Left forelimb (tissue), 1 donor: ENCODE measurements around the gene C4BPB.

ENCODE experiments used
- DNase-seq: peaks from one replicate; pipeline ENCODE4 v3.0.0-alpha.2; 2018; ENCODE audit warnings: low spot score

The C4BPB gene

GRCh38 chr1:207084701-207085180 is 3.9 kb upstream of the C4BPB start:
- DNase-seq: no peak

- no peak for DNase-seq
These were observed 2.8 kb upstream of the C4BPB start for GRCh38 chr1:207085887-207086286.

GRCh38 chr1:207088161-207088560 is 499 bp upstream of the C4BPB start:
- no peak for DNase-seq

- no peak for DNase-seq
These were observed 1.1 kb downstream of the C4BPB start for GRCh38 chr1:207089627-207090355.

GRCh38 chr1:207091200-207091908 is 2.7 kb downstream of the C4BPB start:
- DNase-seq: no peak

- no peak for DNase-seq
These were observed 5.3 kb downstream of the C4BPB start for GRCh38 chr1:207093944-207094343.

- no peak for DNase-seq
These were observed 9.2 kb downstream of the C4BPB start for GRCh38 chr1:207097871-207098324.

GRCh38 chr1:207101720-207102119 is 13.1 kb downstream of the C4BPB start:
- DNase-seq: no peak

- DNase-seq: no peak
These were observed 13.5 kb downstream of the C4BPB start for GRCh38 chr1:207102146-207102545.

- DNase-seq: no peak
These were observed 14.0 kb downstream of the C4BPB start for GRCh38 chr1:207102659-207103058.

- DNase-seq: no peak
These were observed 15.3 kb downstream of the C4BPB start, which contains the start of gene C4BPA for GRCh38 chr1:207103892-207104373. Gene C4BPA, plus strand, starts transcription at chr1:207104233. Its CDS starts 8,793 bp downstream, at chr1:207113026.

GRCh38 chr1:207109004-207109403 is 20.3 kb downstream of the C4BPB start:
- no peak for DNase-seq

- DNase-seq: no peak
These were observed 24.1 kb downstream of the C4BPB start for GRCh38 chr1:207112616-207113296.

- no peak for DNase-seq
These were observed 26.6 kb downstream of the C4BPB start for GRCh38 chr1:207115269-207115668.

- no peak for DNase-seq
These were observed 35.7 kb downstream of the C4BPB start for GRCh38 chr1:207124389-207124788.

GRCh38 chr1:207128336-207128921 is 39.8 kb downstream of the C4BPB start:
- DNase-seq: no peak

GRCh38 chr1:207129053-207129452 is 40.4 kb downstream of the C4BPB start:
- no peak for DNase-seq

GRCh38 chr1:207130252-207131036 is 41.8 kb downstream of the C4BPB start:
- no peak for DNase-seq

- DNase-seq: no peak
These were observed 42.5 kb downstream of the C4BPB start for GRCh38 chr1:207131163-207131562.

- no peak for DNase-seq
These were observed 45.9 kb downstream of the C4BPB start for GRCh38 chr1:207134581-207134980.

GRCh38 chr1:207139616-207140015 is 51.0 kb downstream of the C4BPB start:
- no peak for DNase-seq
